CD4-positive, alpha-beta memory T cell (primary cell): ENCODE data around the gene CCRL2. TPM values are rescaled to one million over a fixed set of nuclear protein-coding genes. Genes with fewer than 3 reads are reported as not detected.

Experiments used
- CTCF ChIA-PET: fragments of 350-600 bp; sonication (Branson Sonifier 250); formaldehyde crosslinking; loops from one replicate; lab custom pipeline; 2021; ENCODE audit warnings: inconsistent platforms; ENCODE audit not compliant: partially characterized antibody; lab: Charles Lee
- POLR2A ChIA-PET: fragments of 350-600 bp; sonication (Branson Sonifier 250); formaldehyde crosslinking; loops from one replicate; lab custom pipeline; 2021; ENCODE audit not compliant: partially characterized antibody; lab: Charles Lee
- DNase-seq, 5 donors: peaks; one replicate each; pipeline versions ENCODE4 v3.0.0 to v3.0.0-alpha.2; 2020 to 2022; ENCODE audit warnings: mixed read lengths in 1 of 5
- H3K27ac ChIP-seq: one replicate; pipeline ENCODE4 v1.7.0; 2013; ENCODE audit warnings: low read depth, low read length
- H3K27me3 ChIP-seq: 2 replicates; pipeline ENCODE4 v1.7.0; 2013; ENCODE audit warnings: mild to moderate bottlenecking, low read length, moderate library complexity; ENCODE audit not compliant: insufficient read depth
- H3K36me3 ChIP-seq: 2 replicates; pipeline ENCODE4 v1.7.0; 2013; ENCODE audit warnings: mild to moderate bottlenecking, low read length, moderate library complexity; ENCODE audit not compliant: insufficient read depth
- H3K4me1 ChIP-seq: 2 replicates; pipeline ENCODE4 v1.7.0; 2013; ENCODE audit warnings: mild to moderate bottlenecking, low read length, moderate library complexity; ENCODE audit not compliant: insufficient read depth
- H3K4me3 ChIP-seq, 2 donors: one replicate each; pipeline ENCODE4 v1.7.0; 2013; ENCODE audit warnings: low read length in 2 of 2, mild to moderate bottlenecking in 1 of 2
- H3K9me3 ChIP-seq, 2 donors: one replicate each; pipeline ENCODE4 v1.7.0; 2013; ENCODE audit warnings: low read length in 2 of 2, control low read depth in 1 of 2; ENCODE audit not compliant: control insufficient read depth in 1 of 2
- H3K27ac Mint-ChIP-seq, 7 donors: one replicate each; pipeline ENCODE4 v1.8.0; 2020 to 2021; ENCODE audit warnings: mixed read lengths in 7 of 7, mild to moderate bottlenecking in 6 of 7, inconsistent platforms in 3 of 7, moderate library complexity in 3 of 7
- H3K27me3 Mint-ChIP-seq, 2 donors: one replicate each; pipeline ENCODE4 v1.8.0; 2020 to 2021; ENCODE audit warnings: mixed read lengths in 2 of 2
- H3K36me3 Mint-ChIP-seq, 2 donors: one replicate each; pipeline ENCODE4 v1.8.0; 2020 to 2021; ENCODE audit warnings: mixed read lengths in 2 of 2, inconsistent platforms in 1 of 2, mild to moderate bottlenecking in 1 of 2
- H3K4me1 Mint-ChIP-seq, 4 donors: one replicate each; pipeline ENCODE4 v1.8.0; 2020 to 2021; ENCODE audit warnings: mixed read lengths in 4 of 4, mild to moderate bottlenecking in 1 of 4
- H3K4me3 Mint-ChIP-seq, 8 donors: one replicate each; pipeline ENCODE4 v1.8.0; 2020 to 2021; ENCODE audit warnings: mixed read lengths in 8 of 8, mild to moderate bottlenecking in 7 of 8, moderate library complexity in 6 of 8, inconsistent platforms in 3 of 8
- H3K9me3 Mint-ChIP-seq, 8 donors: one replicate each; pipeline ENCODE4 v1.8.0; 2020 to 2021; ENCODE audit warnings: mixed read lengths in 8 of 8, mild to moderate bottlenecking in 5 of 8, inconsistent platforms in 3 of 8, moderate library complexity in 1 of 8
- intact Hi-C: fragments of 100-400 bp; cut with micrococcal nuclease; formaldehyde crosslinking; loops from one replicate; pipeline ENCODE4 v1.15.1; 2023
- polyA plus RNA-seq, 2 donors: library from polyadenylated mRNA; unstranded; fragments of 300-500 nt; fragmentation: Illumina TruSeq; gene quantifications; one replicate each; pipeline ENCODE4 v1.2.3, GENCODE V29; 2021
- total RNA-seq, 2 experiments: library from RNA; stranded (reverse); gene quantifications; one replicate each; pipeline ENCODE4 v1.2.3, GENCODE V29; 2021

The CCRL2 gene
- total and polyA plus RNA-seq, 4 experiments from 2014 or later, result 0.39 to 1.8 (median 0.78) TPM

DNA sequence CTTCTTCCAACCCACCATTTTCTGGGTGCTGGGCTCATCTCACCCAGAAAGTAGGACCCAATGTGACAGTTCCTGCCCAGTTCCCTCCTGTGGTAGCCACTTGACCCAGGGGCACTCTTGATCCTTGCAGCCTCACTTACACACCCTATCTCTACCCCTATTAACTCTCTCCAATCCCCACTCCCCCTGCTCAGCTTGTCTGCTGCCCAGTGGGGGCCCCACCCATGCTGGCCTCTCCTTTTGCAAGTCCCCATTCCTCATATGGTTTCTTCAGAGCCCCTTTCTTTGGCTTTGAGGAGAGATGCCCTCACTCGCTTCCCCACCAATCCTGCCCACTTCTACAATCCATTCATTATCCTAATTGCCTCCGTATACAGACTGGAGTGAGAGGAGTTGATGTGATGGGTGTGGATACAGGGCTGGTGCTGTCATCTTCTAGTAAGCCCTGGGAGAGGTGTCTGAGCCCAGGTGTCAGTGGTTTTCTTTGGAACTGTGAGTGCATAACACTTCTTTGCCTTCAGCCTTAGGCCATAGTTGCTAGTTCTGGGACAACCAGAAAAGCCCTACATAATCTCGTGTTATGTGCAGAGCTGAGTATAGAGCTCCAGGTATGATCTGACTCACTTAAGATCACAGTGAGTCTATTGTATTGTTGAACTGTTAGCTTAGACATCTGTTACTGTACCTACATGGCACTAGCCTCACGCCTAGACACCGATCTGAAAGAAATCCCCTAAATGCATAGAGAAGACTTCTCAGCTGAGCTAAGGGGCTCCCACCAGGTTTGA is 41.1 kb upstream of the CCRL2 start:
- no peaks in the 10 kb centered on the region for H3K9me3 ChIP-seq
- H3K4me1 Mint-ChIP-seq, result peaks cover 34 to 81% (median 63%) of the 10 kb centered on the region in 4 donors
- no peak overlapping the region for H3K4me3 ChIP-seq
- H3K27me3 Mint-ChIP-seq, result no peaks in the 10 kb centered on the region
- H3K27ac ChIP-seq, result no peak overlapping the region
- H3K36me3 Mint-ChIP-seq, result peaks cover 0 to 5% of the 10 kb centered on the region in 2 donors
- H3K4me3 Mint-ChIP-seq, result peak overlapping the region in 2 of 8 donors; percentile 27 to 50
- no peaks in the 10 kb centered on the region for H3K27me3 ChIP-seq
- peak overlapping the region in 3 of 7 donors; percentile 54 to 80 (median 74) for H3K27ac Mint-ChIP-seq
- intact Hi-C loops, result no loop called here
- H3K36me3 ChIP-seq, result no peaks in the 10 kb centered on the region
- no peak for DNase-seq
- POLR2A ChIA-PET, result interaction anchor here (0.9 to 7.4 kb wide), 3 partner anchors 82 to 91 kb away, joined by 3 to 86 read pairs (median 46); no protein-coding TSS in a partner anchor
- peaks cover 54% of the 10 kb centered on the region for H3K4me1 ChIP-seq
- CTCF ChIA-PET, result interaction anchor here (1.5 to 13.1 kb wide), 5 partner anchors 80 to 284 kb away, joined by 5 to 275 read pairs (median 73); no protein-coding TSS in a partner anchor
- no peaks in the 10 kb centered on the region for H3K9me3 Mint-ChIP-seq

DNA sequence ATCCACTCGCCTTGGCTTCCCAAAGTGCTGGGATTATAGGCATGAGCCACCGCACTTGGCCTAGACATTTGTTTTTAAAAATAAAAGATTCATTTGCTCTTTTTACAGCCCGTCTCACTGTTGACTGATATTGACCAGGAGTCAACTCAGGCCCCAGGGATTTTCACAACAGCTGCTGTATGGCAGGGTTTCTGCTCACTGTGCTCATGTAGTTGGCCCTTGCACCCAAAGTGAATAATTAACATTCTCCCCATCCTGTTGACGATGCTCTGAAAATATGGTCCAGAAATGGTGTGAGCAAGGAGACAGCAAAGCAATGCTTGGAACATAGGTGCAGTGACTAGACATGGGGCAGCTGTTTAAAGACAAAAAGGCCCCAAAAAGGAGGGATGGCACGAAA is 39.2 kb upstream of the CCRL2 start:
- ChIA-PET POLR2A (interaction anchor here (1.1 to 7.4 kb wide), 14 partner anchors 13 to 429 kb away, joined by 3 to 109 read pairs (median 13); partner anchors contain the start of genes CCR2 and CXCR6), CTCF (interaction anchor here (0.6 to 13.1 kb wide), 31 partner anchors 8 to 428 kb away, joined by 3 to 275 read pairs (median 14); partner anchors contain the start of genes CCR1, CCR2 and CXCR6)
- H3K27me3 ChIP-seq, result no peaks in the 10 kb centered on the region
- no peak for DNase-seq
- no peak overlapping the region for H3K27ac ChIP-seq
- Mint-ChIP-seq H3K4me1 (peaks cover 37 to 80% (median 62%) of the 10 kb centered on the region in 4 donors), H3K9me3 (no peaks in the 10 kb centered on the region), H3K27me3 (no peaks in the 10 kb centered on the region), H3K36me3 (peaks cover 0 to 3% of the 10 kb centered on the region in 2 donors), H3K4me3 (peak overlapping the region in 4 of 8 donors; percentile 57 to 77 (median 74)), H3K27ac (peak overlapping the region in 6 of 7 donors; percentile 71 to 95 (median 84))
- H3K9me3 ChIP-seq, result no peaks in the 10 kb centered on the region
- H3K36me3 ChIP-seq, result no peaks in the 10 kb centered on the region
- intact Hi-C loops, result loop anchor here (1.0 to 2.0 kb wide), 3 partner anchors 19 to 429 kb away; no protein-coding TSS in a partner anchor
- H3K4me3 ChIP-seq, result no peak overlapping the region
- H3K4me1 ChIP-seq, result peaks cover 55% of the 10 kb centered on the region

DNA sequence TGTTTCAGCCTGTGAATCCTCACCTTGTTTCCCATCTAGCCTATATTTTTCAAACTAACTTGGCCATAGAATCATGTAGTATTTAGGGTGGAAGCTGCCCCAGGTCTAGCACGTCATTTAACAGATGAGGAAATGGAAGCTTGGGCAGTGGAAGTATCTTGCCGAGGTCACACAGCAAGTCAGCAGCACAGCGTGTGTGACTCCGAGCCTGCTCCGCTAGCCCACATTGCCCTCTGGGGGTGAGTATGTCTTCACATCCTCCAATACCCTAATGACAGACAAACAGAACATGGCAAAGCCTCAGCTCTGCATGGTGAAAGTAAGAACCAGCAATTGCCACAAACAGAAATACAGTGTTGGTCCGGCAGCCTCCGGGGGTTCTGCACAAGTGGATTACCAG is 38.5 kb upstream of the CCRL2 start:
- no peaks in the 10 kb centered on the region for H3K9me3 ChIP-seq
- H3K4me3 ChIP-seq, result no peak overlapping the region
- intact Hi-C loops, result loop anchor here (1.0 to 2.0 kb wide), 3 partner anchors 20 to 430 kb away; no protein-coding TSS in a partner anchor
- CTCF ChIA-PET, result interaction anchor here (0.6 to 13.1 kb wide), 37 partner anchors 9 to 1248 kb away, joined by 3 to 275 read pairs (median 6); partner anchors contain the start of genes CCR1, CCR2 and CXCR6
- no peaks in the 10 kb centered on the region for H3K27me3 ChIP-seq
- peak; percentile 71 to 81 (median 75) for DNase-seq
- peak overlapping the region; percentile 52 for H3K27ac ChIP-seq
- Mint-ChIP-seq H3K27ac (peak overlapping the region; percentile 57 to 95 (median 83)), H3K36me3 (peaks cover 0 to 10% of the 10 kb centered on the region in 2 donors), H3K9me3 (no peaks in the 10 kb centered on the region), H3K4me1 (peaks cover 42 to 82% (median 67%) of the 10 kb centered on the region in 4 donors), H3K27me3 (no peaks in the 10 kb centered on the region), H3K4me3 (peak overlapping the region in 7 of 8 donors; percentile 62 to 80 (median 73))
- POLR2A ChIA-PET, result interaction anchor here (0.9 to 7.4 kb wide), 20 partner anchors 9 to 430 kb away, joined by 3 to 109 read pairs (median 11); partner anchors contain the start of genes CCR1, CCR2 and CXCR6
- no peaks in the 10 kb centered on the region for H3K36me3 ChIP-seq
- H3K4me1 ChIP-seq, result peaks cover 63% of the 10 kb centered on the region

DNA sequence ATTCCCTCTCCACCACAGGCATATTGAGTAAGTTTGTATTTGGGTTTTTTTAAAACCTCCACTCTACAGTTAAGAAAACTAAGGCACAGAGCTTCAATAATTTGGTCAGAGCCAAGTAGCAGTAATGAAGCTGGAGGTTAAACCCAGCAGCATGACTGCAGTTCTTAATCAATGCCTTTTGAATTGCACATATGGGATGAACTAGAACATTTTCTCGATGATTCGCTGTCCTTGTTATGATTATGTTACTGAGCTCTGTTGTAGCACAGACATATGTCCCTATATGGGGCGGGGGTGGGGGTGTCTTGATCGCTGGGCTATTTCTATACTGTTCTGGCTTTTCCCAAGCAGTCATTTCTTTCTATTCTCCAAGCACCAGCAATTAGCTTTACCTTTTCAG is 37.9 kb upstream of the CCRL2 start:
- no peak for DNase-seq
- Mint-ChIP-seq H3K27me3 (no peaks in the 10 kb centered on the region), H3K27ac (peak overlapping the region; percentile 81 to 93 (median 85)), H3K4me1 (peaks cover 43 to 82% (median 69%) of the 10 kb centered on the region in 4 donors), H3K4me3 (peak overlapping the region in 6 of 8 donors; percentile 46 to 84 (median 71)), H3K9me3 (no peaks in the 10 kb centered on the region), H3K36me3 (peaks cover 0 to 10% of the 10 kb centered on the region in 2 donors)
- Histone ChIP-seq H3K36me3 (no peaks in the 10 kb centered on the region), H3K4me1 (peaks cover 69% of the 10 kb centered on the region), H3K9me3 (no peaks in the 10 kb centered on the region), H3K27me3 (no peaks in the 10 kb centered on the region), H3K4me3 (peak overlapping the region in 1 of 2 donors; percentile 17), H3K27ac (peak overlapping the region; percentile 52)
- ChIA-PET CTCF (interaction anchor here (0.6 to 13.1 kb wide), 36 partner anchors 9 to 1249 kb away, joined by 3 to 275 read pairs (median 10); partner anchors contain the start of genes CCR1, CCR2 and CXCR6), POLR2A (interaction anchor here (0.7 to 7.4 kb wide), 23 partner anchors 9 to 431 kb away, joined by 3 to 109 read pairs (median 11); partner anchors contain the start of genes CCR1, CCR2 and CXCR6)
- intact Hi-C loops, result loop anchor here (2.0 kb wide), 2 partner anchors 20 to 430 kb away; no protein-coding TSS in a partner anchor

DNA sequence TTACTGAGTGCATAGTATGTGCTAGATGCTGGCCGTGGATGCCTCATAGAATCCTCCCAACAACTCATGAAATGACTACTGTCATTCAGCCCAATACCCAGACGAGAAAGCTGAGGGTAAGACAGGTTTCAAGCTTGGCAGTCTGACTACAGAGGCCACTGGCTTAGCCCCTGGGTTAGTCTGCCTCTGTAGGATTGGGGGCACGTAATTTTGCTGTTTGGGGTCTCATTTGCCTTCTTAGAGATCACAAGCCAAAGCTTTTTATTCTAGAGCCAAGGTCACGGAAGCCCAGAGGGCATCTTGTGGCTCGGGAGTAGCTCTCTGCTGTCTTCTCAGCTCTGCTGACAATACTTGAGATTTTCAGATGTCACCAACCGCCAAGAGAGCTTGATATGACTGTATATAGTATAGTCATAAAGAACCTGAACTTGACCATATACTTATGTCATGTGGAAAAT is 37.4 kb upstream of the CCRL2 start:
- H3K9me3 Mint-ChIP-seq, result peaks cover 0 to 2% (median 0%) of the 10 kb centered on the region in 8 donors
- H3K27ac ChIP-seq, result peak overlapping the region; percentile 52
- POLR2A ChIA-PET, result interaction anchor here (0.7 to 7.4 kb wide), 26 partner anchors 8 to 429 kb away, joined by 3 to 109 read pairs (median 9); partner anchors contain the start of genes CCR1, CCR2 and CXCR6
- peak overlapping the region; percentile 16 to 84 (median 65) for H3K4me3 Mint-ChIP-seq
- H3K4me1 Mint-ChIP-seq, result peaks cover 48 to 87% (median 73%) of the 10 kb centered on the region in 4 donors
- no peaks in the 10 kb centered on the region for H3K27me3 ChIP-seq
- H3K4me3 ChIP-seq, result peak overlapping the region in 1 of 2 donors; percentile 17
- no peaks in the 10 kb centered on the region for H3K9me3 ChIP-seq
- H3K36me3 ChIP-seq, result no peaks in the 10 kb centered on the region
- no peak for DNase-seq
- H3K27me3 Mint-ChIP-seq, result no peaks in the 10 kb centered on the region
- H3K36me3 Mint-ChIP-seq, result peaks cover 0 to 14% of the 10 kb centered on the region in 2 donors
- CTCF ChIA-PET, result interaction anchor here (0.8 to 13.1 kb wide), 35 partner anchors 8 to 537 kb away, joined by 3 to 275 read pairs (median 13); partner anchors contain the start of genes CCR1, CCR2 and CXCR6
- intact Hi-C loops, result loop anchor here (2.0 to 10.0 kb wide), 4 partner anchors 21 to 605 kb away; no protein-coding TSS in a partner anchor
- peak overlapping the region; percentile 81 to 93 (median 85) for H3K27ac Mint-ChIP-seq
- peaks cover 74% of the 10 kb centered on the region for H3K4me1 ChIP-seq

DNA sequence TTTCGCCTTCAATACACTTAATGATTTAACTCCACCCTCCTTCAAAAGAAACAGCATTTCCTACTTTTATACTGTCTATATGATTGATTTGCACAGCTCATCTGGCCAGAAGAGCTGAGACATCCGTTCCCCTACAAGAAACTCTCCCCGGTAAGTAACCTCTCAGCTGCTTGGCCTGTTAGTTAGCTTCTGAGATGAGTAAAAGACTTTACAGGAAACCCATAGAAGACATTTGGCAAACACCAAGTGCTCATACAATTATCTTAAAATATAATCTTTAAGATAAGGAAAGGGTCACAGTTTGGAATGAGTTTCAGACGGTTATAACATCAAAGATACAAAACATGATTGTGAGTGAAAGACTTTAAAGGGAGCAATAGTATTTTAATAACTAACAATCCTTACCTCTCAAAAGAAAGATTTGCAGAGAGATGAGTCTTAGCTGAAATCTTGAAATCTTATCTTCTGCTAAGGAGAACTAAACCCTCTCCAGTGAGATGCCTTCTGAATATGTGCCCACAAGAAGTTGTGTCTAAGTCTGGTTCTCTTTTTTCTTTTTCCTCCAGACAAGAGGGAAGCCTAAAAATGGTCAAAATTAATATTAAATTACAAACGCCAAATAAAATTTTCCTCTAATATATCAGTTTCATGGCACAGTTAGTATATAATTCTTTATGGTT is 36.1 kb upstream of the CCRL2 start, which contains the start of gene CCR5:
CCR5 (plus strand) TSS at position 108 of the 680 bp plus-strand sequence. CDS start 1,957 bp downstream, outside the sequence.
- peaks cover 60 to 96% (median 81%) of the 10 kb centered on the region in 4 donors for H3K4me1 Mint-ChIP-seq
- H3K27ac Mint-ChIP-seq, result peak within 1 kb of the TSS; percentile 81 to 93 (median 85)
- POLR2A ChIA-PET, result interaction anchor here (0.9 to 7.4 kb wide), 19 partner anchors 11 to 431 kb away, joined by 3 to 109 read pairs (median 7); partner anchors contain the start of genes CCR2 and CXCR6
- CTCF ChIA-PET, result interaction anchor here (0.5 to 13.1 kb wide), 22 partner anchors 7 to 432 kb away, joined by 3 to 275 read pairs (median 30); partner anchors contain the start of genes CCR1, CCR2 and CXCR6
- Histone ChIP-seq H3K4me3 (peak within 1 kb of the TSS; percentile 12 to 45), H3K36me3 (no peaks in the 10 kb centered on the region), H3K27ac (peak within 1 kb of the TSS; percentile 52), H3K27me3 (no peaks in the 10 kb centered on the region), H3K9me3 (no peaks in the 10 kb centered on the region), H3K4me1 (peaks cover 87% of the 10 kb centered on the region)
- peaks cover 0 to 2% (median 0%) of the 10 kb centered on the region in 8 donors for H3K9me3 Mint-ChIP-seq
- peaks cover 0 to 14% of the 10 kb centered on the region in 2 donors for H3K36me3 Mint-ChIP-seq
- intact Hi-C loops, result loop anchor here (2.0 to 10.0 kb wide), 2 partner anchors 188 to 606 kb away; no protein-coding TSS in a partner anchor
- H3K27me3 Mint-ChIP-seq, result no peaks in the 10 kb centered on the region
- DNase-seq, result peak; percentile 45 to 67 (median 50)
- H3K4me3 Mint-ChIP-seq, result peak within 1 kb of the TSS; percentile 67 to 85 (median 80)
